Measurements from ENCODE around the gene ZC3H18.

The ZC3H18 gene

GRCh38 chr16:88629835-88630234 is 59.6 kb downstream of the ZC3H18 start:
- DNase-seq (ENCODE audit: low read depth) = no peak
- no peak for TF ChIP-seq CTCF (conservative IDR thresholded peaks at IDR 0.05; ENCODE audit: low read depth, low read length)

GRCh38 chr16:88630433-88630832 is 60.2 kb downstream of the ZC3H18 start:
- TF ChIP-seq CTCF (conservative IDR thresholded peaks at IDR 0.05; ENCODE audit: low read depth, low read length) = no peak
- no peak for DNase-seq (ENCODE audit: low read depth)

More at GRCh38 chr16:88629835-88630234, 59.6 kb downstream of the ZC3H18 start:
- H3K4me3 ChIP-seq (ENCODE audit: low read depth, low read length) = no peak overlapping the region

GRCh38 chr16:88630941-88631340 is 60.7 kb downstream of the ZC3H18 start:
- no peak for DNase-seq (ENCODE audit: low read depth)
- no peak overlapping the region for H3K4me3 ChIP-seq (ENCODE audit: low read depth, low read length)
- no peak for TF ChIP-seq CTCF (conservative IDR thresholded peaks at IDR 0.05; ENCODE audit: low read depth, low read length)

More at GRCh38 chr16:88630433-88630832, 60.2 kb downstream of the ZC3H18 start:
- no peak overlapping the region for H3K4me3 ChIP-seq (ENCODE audit: low read depth, low read length)

- TF ChIP-seq CTCF (conservative IDR thresholded peaks at IDR 0.05; ENCODE audit: low read depth, low read length) = no peak
- DNase-seq (ENCODE audit: low read depth) = no peak
- no peak overlapping the region for H3K4me3 ChIP-seq (ENCODE audit: low read depth, low read length)
Observed at GRCh38 chr16:88631384-88631783, 61.2 kb downstream of the ZC3H18 start.

- TF ChIP-seq CTCF (conservative IDR thresholded peaks at IDR 0.05; ENCODE audit: low read depth, low read length) = no peak
- DNase-seq (ENCODE audit: low read depth) = no peak
- H3K4me3 ChIP-seq (ENCODE audit: low read depth, low read length) = no peak overlapping the region
Observed at GRCh38 chr16:88631920-88632586, 61.9 kb downstream of the ZC3H18 start.

GRCh38 chr16:88632587-88632930 is 62.4 kb downstream of the ZC3H18 start:
- no peak overlapping the region for H3K4me3 ChIP-seq (ENCODE audit: low read depth, low read length)
- DNase-seq (ENCODE audit: low read depth) = no peak
- no peak for TF ChIP-seq CTCF (conservative IDR thresholded peaks at IDR 0.05; ENCODE audit: low read depth, low read length)

- peak; percentile 57 for TF ChIP-seq CTCF (conservative IDR thresholded peaks at IDR 0.05; ENCODE audit: low read depth, low read length)
- peak overlapping the region; percentile 56 for H3K4me3 ChIP-seq (ENCODE audit: low read depth, low read length)
- DNase-seq (ENCODE audit: low read depth) = peak; percentile 44
Observed at GRCh38 chr16:88633684-88634140, 63.5 kb downstream of the ZC3H18 start.

Data from choroid plexus epithelial cell (primary cell).